H9 (cell line): ENCODE data around the gene PYGL. TPM values are rescaled to one million over a fixed set of nuclear protein-coding genes. Genes with fewer than 3 reads are reported as not detected.

ENCODE experiments used
- DNase-seq: peaks from one replicate; pipeline ENCODE4 v3.0.0-alpha.2; 2017
- H2AFZ ChIP-seq: one replicate; pipeline ENCODE4 v1.6.1; 2013; ENCODE audit warnings: mild to moderate bottlenecking, low read length, control low read depth, moderate library complexity
- H2AK5ac ChIP-seq: 2 replicates; pipeline ENCODE4 v1.6.1; 2013; ENCODE audit warnings: low read length, control low read depth, mixed read lengths; ENCODE audit not compliant: insufficient read length
- H2BK120ac ChIP-seq: one replicate; pipeline ENCODE4 v1.6.1; 2013; ENCODE audit warnings: low read depth, mild to moderate bottlenecking, low read length, control low read depth, inconsistent platforms; ENCODE audit not compliant: poor library complexity, severe bottlenecking
- H2BK12ac ChIP-seq: 2 replicates; pipeline ENCODE4 v1.6.1; 2013; ENCODE audit warnings: low read length, control low read depth, mixed read lengths, low read depth; ENCODE audit not compliant: insufficient read length
- H2BK15ac ChIP-seq: 2 replicates; pipeline ENCODE4 v1.6.1; 2013; ENCODE audit warnings: low read depth, low read length, control low read depth
- H2BK20ac ChIP-seq: one replicate; pipeline ENCODE4 v1.6.1; 2013; ENCODE audit warnings: low read depth, mild to moderate bottlenecking, low read length, control low read depth, inconsistent platforms; ENCODE audit not compliant: poor library complexity, severe bottlenecking
- H2BK5ac ChIP-seq: 2 replicates; pipeline ENCODE4 v1.6.1; 2013; ENCODE audit warnings: low read length, control low read depth, mixed read lengths; ENCODE audit not compliant: insufficient read length
- H3K14ac ChIP-seq: 2 replicates; pipeline ENCODE4 v1.6.1; 2013; ENCODE audit warnings: low read length, control low read depth; ENCODE audit not compliant: insufficient read depth
- H3K18ac ChIP-seq: 2 replicates; pipeline ENCODE4 v1.6.1; 2013; ENCODE audit warnings: low read depth, mild to moderate bottlenecking, mixed read lengths, low read length, control low read depth; ENCODE audit not compliant: insufficient read length
- H3K23ac ChIP-seq: 2 replicates; pipeline ENCODE4 v1.6.1; 2013; ENCODE audit warnings: low read length, control low read depth, mixed read lengths, low read depth; ENCODE audit not compliant: insufficient read length
- H3K23me2 ChIP-seq: 2 replicates; pipeline ENCODE4 v1.6.1; 2013; ENCODE audit warnings: low read depth, mild to moderate bottlenecking, mixed read lengths, low read length, control low read depth; ENCODE audit not compliant: insufficient read length, poor library complexity, severe bottlenecking
- H3K27ac ChIP-seq: 2 replicates; pipeline ENCODE4 v1.5.1; 2013; ENCODE audit warnings: low read length, control low read depth, mixed read lengths, low read depth; ENCODE audit not compliant: insufficient read length
- H3K27me3 ChIP-seq: 2 replicates; pipeline ENCODE4 v1.6.1; 2013; ENCODE audit warnings: low read length, control low read depth, inconsistent platforms; ENCODE audit not compliant: insufficient read depth
- H3K4ac ChIP-seq: 2 replicates; pipeline ENCODE4 v1.6.1; 2013; ENCODE audit warnings: low read depth, mild to moderate bottlenecking, control low read depth, inconsistent platforms, low read length, moderate library complexity
- H3K4me1 ChIP-seq: 2 replicates; pipeline ENCODE4 v1.6.1; 2013; ENCODE audit warnings: low read length, control low read depth, inconsistent platforms; ENCODE audit not compliant: insufficient read depth
- H3K4me2 ChIP-seq: 2 replicates; pipeline ENCODE4 v1.6.1; 2013; ENCODE audit warnings: low read length, control low read depth, mixed read lengths; ENCODE audit not compliant: insufficient read length, insufficient read depth
- H3K56ac ChIP-seq: 2 replicates; pipeline ENCODE4 v1.6.1; 2013; ENCODE audit warnings: low read depth, mild to moderate bottlenecking, mixed read lengths, low read length, control low read depth; ENCODE audit not compliant: insufficient read length
- H3K79me1 ChIP-seq: 2 replicates; pipeline ENCODE4 v1.6.1; 2013; ENCODE audit warnings: low read depth, mild to moderate bottlenecking, moderate library complexity, low read length, control low read depth, inconsistent platforms; ENCODE audit not compliant: insufficient read depth, poor library complexity, severe bottlenecking
- H3K79me2 ChIP-seq: 2 replicates; pipeline ENCODE4 v1.6.1; 2013; ENCODE audit warnings: low read length, control low read depth, inconsistent platforms; ENCODE audit not compliant: insufficient read depth
- H3K9ac ChIP-seq: 2 replicates; pipeline ENCODE4 v1.6.1; 2013; ENCODE audit warnings: low read length, control low read depth, mixed read lengths; ENCODE audit not compliant: insufficient read length; ENCODE audit errors: extremely low read depth
- H3K9me3 ChIP-seq: one replicate; pipeline ENCODE4 v1.6.1; 2013; ENCODE audit warnings: low read depth, low read length, inconsistent platforms; ENCODE audit not compliant: control insufficient read depth
- H3T11ph ChIP-seq: one replicate; pipeline ENCODE4 v1.6.1; 2013; ENCODE audit warnings: mild to moderate bottlenecking, low read length, control low read depth, inconsistent platforms
- H4K20me1 ChIP-seq: one replicate; pipeline ENCODE4 v1.6.1; 2013; ENCODE audit not compliant: control insufficient read depth, insufficient read length, insufficient read depth
- H4K5ac ChIP-seq: 2 replicates; pipeline ENCODE4 v1.6.1; 2013; ENCODE audit warnings: low read depth, mild to moderate bottlenecking, mixed read lengths, low read length, control low read depth; ENCODE audit not compliant: insufficient read length
- H4K8ac ChIP-seq: replicated peaks from 2 replicates; pipeline ENCODE4 v1.6.1; 2013; ENCODE audit warnings: low read length, control low read depth, mixed read lengths, low read depth; ENCODE audit not compliant: insufficient read length
- H4K91ac ChIP-seq: 2 replicates; pipeline ENCODE4 v1.6.1; 2013; ENCODE audit warnings: low read depth, mild to moderate bottlenecking, moderate library complexity, mixed read lengths, low read length, control low read depth; ENCODE audit not compliant: insufficient read length
- H3K27ac Mint-ChIP-seq, 3 experiments: 2 replicates in 2 of 3; 3 replicates in 1 of 3; pipeline ENCODE4 v1.8.0; 2020 to 2021; ENCODE audit warnings: mixed read lengths in 3 of 3, mild to moderate bottlenecking in 1 of 3, moderate library complexity in 1 of 3
- H3K27me3 Mint-ChIP-seq: 2 replicates; pipeline ENCODE4 v1.8.0; 2021; ENCODE audit warnings: low read depth, mild to moderate bottlenecking, moderate library complexity, mixed read lengths
- H3K36me3 Mint-ChIP-seq, 3 experiments: 2 replicates in 2 of 3; 3 replicates in 1 of 3; pipeline ENCODE4 v1.8.0; 2020 to 2021; ENCODE audit warnings: low read depth in 3 of 3, mixed read lengths in 3 of 3; ENCODE audit not compliant: insufficient read depth in 1 of 3
- H3K4me1 Mint-ChIP-seq, 2 experiments: 2 replicates each; pipeline ENCODE4 v1.8.0; 2020; ENCODE audit warnings: mixed read lengths in 2 of 2
- H3K4me3 Mint-ChIP-seq, 2 experiments: 2 replicates in 1 of 2; 3 replicates in 1 of 2; pipeline ENCODE4 v1.8.0; 2020 to 2021; ENCODE audit warnings: mild to moderate bottlenecking in 2 of 2, mixed read lengths in 2 of 2, moderate library complexity in 1 of 2
- H3K9me3 Mint-ChIP-seq, 2 experiments: 2 replicates in 1 of 2; 3 replicates in 1 of 2; pipeline ENCODE4 v1.8.0; 2020; ENCODE audit warnings: mild to moderate bottlenecking in 2 of 2, mixed read lengths in 2 of 2, moderate library complexity in 1 of 2
- CTCF ChIP-seq: fragments of 200-600 bp; sonication (generic); conservative IDR thresholded peaks from 3 replicates; pipeline ENCODE4 v1.8.0; 2021; ENCODE audit warnings: antibody characterized with exemption, mild to moderate bottlenecking
- WGBS: extraction: QIAGEN DNeasy Blood & Tissue Kit; methylation state at CpG from one replicate; pipeline ENCODE4 v1.1.7; 2013; ENCODE audit warnings: missing lambda C conversion rate, low lambda C conversion rate, mixed read lengths; ENCODE audit not compliant: insufficient read length; ENCODE audit errors: extremely low coverage; 5-methylcytosine and 5-hydroxymethylcytosine counted together
- total RNA-seq: library from RNA; stranded (reverse); gene quantifications from 2 replicates; pipeline ENCODE4 v1.2.1, GENCODE V29; 2021

The PYGL gene
- total RNA-seq, 1 experiment from 2014 or later: 53.8 TPM

GRCh38 chr14:50935126-50936015 lies 8.9 kb downstream of the PYGL start:
- H3K4ac ChIP-seq: no peak overlapping the region

More at GRCh38 chr14:50935126-50936015, 8.9 kb downstream of the PYGL start:
- H3K9me3 ChIP-seq: no peaks in the 10 kb centered on the region
- Mint-ChIP-seq H3K27me3 (no peaks in the 10 kb centered on the region), H3K4me3 (no peak overlapping the region), H3K27ac (no peak overlapping the region), H3K36me3 (peaks cover 0 to 25% (median 7%) of the 10 kb centered on the region in 3 experiments; a peak in 5 of 7 replicates), H3K4me1 (no peaks in the 10 kb centered on the region), H3K9me3 (no peaks in the 10 kb centered on the region)
- H3K14ac ChIP-seq: no peak overlapping the region
- H3K79me1 ChIP-seq: no peaks in the 10 kb centered on the region
- H3K23ac ChIP-seq: no peak overlapping the region
- H4K8ac ChIP-seq: no peak overlapping the region
- no peaks in the 10 kb centered on the region for H3K27me3 ChIP-seq
- H4K20me1 ChIP-seq: no peaks in the 10 kb centered on the region
- H3K9ac ChIP-seq: no peak overlapping the region
- H3K56ac ChIP-seq: no peak overlapping the region
- no peak overlapping the region for H2BK120ac ChIP-seq
- H4K91ac ChIP-seq: no peak overlapping the region
- H3K27ac ChIP-seq: no peak overlapping the region
- no peak overlapping the region for H2AFZ ChIP-seq
- no CpG with 5 or more reads among the region's 5 CpGs for WGBS
- DNase-seq: no peak
- no peak overlapping the region for H2BK20ac ChIP-seq
- no peak overlapping the region for H4K5ac ChIP-seq
- H2AK5ac ChIP-seq: no peak overlapping the region
- no peaks in the 10 kb centered on the region for H3K79me2 ChIP-seq
- H2BK5ac ChIP-seq: no peak overlapping the region
- H3K23me2 ChIP-seq: no peaks in the 10 kb centered on the region
- no peak overlapping the region for H3T11ph ChIP-seq
- H3K18ac ChIP-seq: no peak overlapping the region
- no peak for TF ChIP-seq CTCF
- no peak overlapping the region for H3K4me2 ChIP-seq
- H2BK15ac ChIP-seq: no peak overlapping the region
- no peak overlapping the region for H2BK12ac ChIP-seq
- no peaks in the 10 kb centered on the region for H3K4me1 ChIP-seq
